Keratinocyte (primary cell): ENCODE measurements around the gene FCSK. TPM values are rescaled to one million over a fixed set of nuclear protein-coding genes. Genes with fewer than 3 reads are reported as not detected.

Source experiments
- DNase-seq: peaks from one replicate; pipeline ENCODE4 v3.0.0-alpha.2; 2011; ENCODE audit warnings: low read depth, missing footprints, low spot score
- FAIRE-seq: peaks from 2 replicates; lab custom pipeline; 2011; peaks lifted over from hg19 to GRCh38; lab: Jason Lieb, UNC
- H2AFZ ChIP-seq: 2 replicates; pipeline ENCODE4 v1.6.0; 2012; ENCODE audit warnings: low read length, control low read depth, inconsistent platforms; ENCODE audit not compliant: control insufficient read depth
- H3K27ac ChIP-seq: 2 replicates; pipeline ENCODE4 v1.5.1; 2011; ENCODE audit warnings: low read length; ENCODE audit not compliant: control insufficient read depth, insufficient read depth
- H3K27me3 ChIP-seq: 3 replicates; pipeline ENCODE4 v1.6.0; 2011; ENCODE audit warnings: low read length; ENCODE audit not compliant: control insufficient read depth, insufficient read depth; ENCODE audit errors: extremely low read depth
- H3K36me3 ChIP-seq, 2 experiments: 2 replicates in 1 of 2; 3 replicates in 1 of 2; pipeline ENCODE4 v1.5.1; 2011; ENCODE audit warnings: low read length in 2 of 2, mild to moderate bottlenecking in 1 of 2; ENCODE audit not compliant: control insufficient read depth in 2 of 2, insufficient read depth in 2 of 2; ENCODE audit errors: extremely low read depth in 1 of 2
- H3K4me1 ChIP-seq: 3 replicates; pipeline ENCODE4 v1.5.1; 2011; ENCODE audit warnings: low read length; ENCODE audit not compliant: control insufficient read depth, insufficient read depth; ENCODE audit errors: extremely low read depth
- H3K4me2 ChIP-seq: 3 replicates; pipeline ENCODE4 v1.6.0; 2011; ENCODE audit warnings: low read depth, low read length; ENCODE audit not compliant: control insufficient read depth, insufficient read depth; ENCODE audit errors: extremely low read depth
- H3K4me3 ChIP-seq, 3 experiments: fragments of 200-600 bp in 1 of 3; sonication (generic) in 1 of 3; 2 replicates in 2 of 3; 3 replicates in 1 of 3; pipeline ENCODE4 v1.5.1; 2011 to 2016; ENCODE audit warnings: low read length in 3 of 3, mild to moderate bottlenecking in 3 of 3, control low read depth in 2 of 3, inconsistent platforms in 1 of 3, low read depth in 1 of 3, mixed read lengths in 1 of 3, mixed run types in 1 of 3, moderate library complexity in 1 of 3; ENCODE audit not compliant: control insufficient read depth in 2 of 3, insufficient read depth in 2 of 3; ENCODE audit errors: extremely low read depth in 1 of 3
- H3K79me2 ChIP-seq: 2 replicates; pipeline ENCODE4 v1.6.0; 2012; ENCODE audit warnings: low read length; ENCODE audit not compliant: control insufficient read depth, insufficient read depth
- H3K9ac ChIP-seq: 3 replicates; pipeline ENCODE4 v1.6.0; 2011; ENCODE audit warnings: low read length; ENCODE audit not compliant: control insufficient read depth, insufficient read depth; ENCODE audit errors: extremely low read depth
- H3K9me1 ChIP-seq: 3 replicates; pipeline ENCODE4 v1.6.0; 2011; ENCODE audit warnings: low read length; ENCODE audit not compliant: control insufficient read depth, insufficient read depth; ENCODE audit errors: extremely low read depth
- H3K9me3 ChIP-seq: 2 replicates; pipeline ENCODE4 v1.5.1; 2012; ENCODE audit warnings: low read depth, low read length; ENCODE audit not compliant: control insufficient read depth
- H4K20me1 ChIP-seq: 3 replicates; pipeline ENCODE4 v1.6.0; 2011; ENCODE audit warnings: low read length; ENCODE audit not compliant: control insufficient read depth, insufficient read depth; ENCODE audit errors: extremely low read depth
- EZH2 ChIP-seq: IDR thresholded peaks from one replicate; pipeline ENCODE4 v1.6.1; 2012; ENCODE audit warnings: inconsistent platforms, mild to moderate bottlenecking, low read length, moderate library complexity
- dilution Hi-C: fragments of 300-500 bp; cut with MboI; formaldehyde crosslinking; loops from one replicate; pipeline ENCODE4 v1.7.0; 2020; ENCODE audit warnings: low sequenced_read_pairs; ENCODE audit not compliant: extremely low pct_ligation_motif_present
- polyA plus RNA-seq, 5 experiments: library from polyadenylated mRNA; depleted of rRNA in 3 of 5; stranded (reverse) in 3 of 5; stranded (forward) in 1 of 5; unstranded in 1 of 5; fragments of >200 nt; gene quantifications; 1 replicate in 1 of 5; 2 replicates in 3 of 5; 3 replicates in 1 of 5; pipeline versions ENCODE4 v1.2.1 to v1.2.3, GENCODE V29; 2011 to 2012; ENCODE audit warnings: missing spikeins in 2 of 5, low read depth in 1 of 5, low replicate concordance in 1 of 5
- TF ChIP-seq, protein P1 (sequence below), 3 experiments: IDR thresholded peaks in 1 of 3; conservative IDR thresholded peaks in 1 of 3; optimal IDR thresholded peaks in 1 of 3; 2 replicates in 2 of 3; 3 replicates in 1 of 3; pipeline versions ENCODE3 to v1.5.1; 2011; ENCODE audit warnings: low read length in 3 of 3, mild to moderate bottlenecking in 3 of 3, moderate library complexity in 2 of 3, control low read depth in 1 of 3, inconsistent platforms in 1 of 3; ENCODE audit not compliant: insufficient read depth in 2 of 3; ENCODE audit errors: extremely low read depth in 1 of 3

FCSK gene
- polyA plus RNA-seq, 1 donor (not counting 4 experiments of a cell fraction or from before 2014, with no cell fraction given), result 6.5 TPM

DNA sequence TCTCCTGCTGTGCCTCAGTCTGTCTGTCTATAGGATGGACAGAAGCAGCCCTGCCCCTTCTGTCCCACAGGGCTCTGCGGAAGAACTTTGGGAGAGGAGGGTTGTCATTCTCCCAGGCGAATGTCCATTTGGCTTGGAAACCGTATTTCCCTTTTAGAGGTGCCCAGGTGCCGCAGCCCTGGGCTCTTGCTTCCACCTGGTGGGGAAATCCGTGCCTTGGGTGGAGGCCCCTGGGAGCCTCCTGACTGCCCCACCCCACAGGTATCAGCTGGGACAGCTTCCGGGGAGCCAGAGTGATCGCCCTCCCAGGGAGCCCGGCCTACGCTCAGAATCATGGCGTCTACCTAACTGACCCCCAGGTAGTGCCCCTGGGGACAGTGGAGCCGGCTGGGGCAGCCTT is 12.7 kb downstream of the FCSK start:
- Histone ChIP-seq H3K79me2 (no peaks in the 10 kb centered on the region), H3K27ac (no peak overlapping the region), H3K4me2 (no peak overlapping the region), H2AFZ (no peak overlapping the region), H3K9me1 (no peaks in the 10 kb centered on the region), H3K4me3 (no peak overlapping the region), H3K9ac (no peak overlapping the region), H4K20me1 (no peaks in the 10 kb centered on the region), H3K27me3 (no peaks in the 10 kb centered on the region), H3K4me1 (no peaks in the 10 kb centered on the region), H3K36me3 (peaks cover 3 to 14% of the 10 kb centered on the region in 2 experiments), H3K9me3 (no peaks in the 10 kb centered on the region)
- TF ChIP-seq, protein P1, sequence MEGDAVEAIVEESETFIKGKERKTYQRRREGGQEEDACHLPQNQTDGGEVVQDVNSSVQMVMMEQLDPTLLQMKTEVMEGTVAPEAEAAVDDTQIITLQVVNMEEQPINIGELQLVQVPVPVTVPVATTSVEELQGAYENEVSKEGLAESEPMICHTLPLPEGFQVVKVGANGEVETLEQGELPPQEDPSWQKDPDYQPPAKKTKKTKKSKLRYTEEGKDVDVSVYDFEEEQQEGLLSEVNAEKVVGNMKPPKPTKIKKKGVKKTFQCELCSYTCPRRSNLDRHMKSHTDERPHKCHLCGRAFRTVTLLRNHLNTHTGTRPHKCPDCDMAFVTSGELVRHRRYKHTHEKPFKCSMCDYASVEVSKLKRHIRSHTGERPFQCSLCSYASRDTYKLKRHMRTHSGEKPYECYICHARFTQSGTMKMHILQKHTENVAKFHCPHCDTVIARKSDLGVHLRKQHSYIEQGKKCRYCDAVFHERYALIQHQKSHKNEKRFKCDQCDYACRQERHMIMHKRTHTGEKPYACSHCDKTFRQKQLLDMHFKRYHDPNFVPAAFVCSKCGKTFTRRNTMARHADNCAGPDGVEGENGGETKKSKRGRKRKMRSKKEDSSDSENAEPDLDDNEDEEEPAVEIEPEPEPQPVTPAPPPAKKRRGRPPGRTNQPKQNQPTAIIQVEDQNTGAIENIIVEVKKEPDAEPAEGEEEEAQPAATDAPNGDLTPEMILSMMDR (optimal IDR thresholded peaks at IDR 0.05 in 1 of 3, IDR thresholded peaks at IDR 0.05 in 1 of 3, conservative IDR thresholded peaks at IDR 0.05 in 1 of 3; ENCODE audit: extremely low read depth in 1 of 3, insufficient read depth in 2 of 3, low read length in 3 of 3), result no peak
- TF ChIP-seq EZH2, result no peak
- FAIRE-seq (no peak), DNase-seq (no peak)
- dilution Hi-C loops, result no loop called here

GRCh38 chr16:70467608-70468007 is 13.2 kb downstream of the FCSK start:
- Histone ChIP-seq H3K36me3 (peaks cover 3 to 14% of the 10 kb centered on the region in 2 experiments), H3K4me3 (no peak overlapping the region), H3K27me3 (no peaks in the 10 kb centered on the region), H3K9ac (no peak overlapping the region), H2AFZ (no peak overlapping the region), H3K9me3 (no peaks in the 10 kb centered on the region), H3K27ac (no peak overlapping the region), H3K79me2 (no peaks in the 10 kb centered on the region), H3K4me1 (no peaks in the 10 kb centered on the region), H3K4me2 (no peak overlapping the region), H3K9me1 (no peaks in the 10 kb centered on the region), H4K20me1 (no peaks in the 10 kb centered on the region)
- dilution Hi-C loops, result no loop called here
- TF ChIP-seq, protein P1 (optimal IDR thresholded peaks at IDR 0.05 in 1 of 3, IDR thresholded peaks at IDR 0.05 in 1 of 3, conservative IDR thresholded peaks at IDR 0.05 in 1 of 3; ENCODE audit: extremely low read depth in 1 of 3, insufficient read depth in 2 of 3, low read length in 3 of 3), result no peak
- TF ChIP-seq EZH2, result no peak
- no peak for DNase-seq
- FAIRE-seq, result no peak
